ENCODE data around the gene LNP1. TPM values are rescaled to one million over a fixed set of nuclear protein-coding genes. Genes with fewer than 3 reads are reported as not detected.
A peak's percentile ranks its signal among the peaks of the same experiment; 100 is the strongest.
"Not testable (repeated sequence)": the region's sequence is repeated elsewhere in the genome, so short reads cannot be mapped to it uniquely, and the experiment has no call there.

Gene LNP1
- polyA plus RNA-seq (0.19 to 0.95 TPM (median 0.64 TPM) in 3 replicates), polyA minus RNA-seq (0.23 to 0.90 TPM (median 0.53 TPM) in 3 replicates)
- polyA plus RNA-seq (2011; ENCODE audit: low read depth) = 0.20 TPM
- 0.45 and 0.62 TPM in 2 replicates for polyA plus RNA-seq (2011; cell fraction: cytosol; rRNA removed)
- polyA plus RNA-seq (2011; cell fraction: nucleus; rRNA removed) = 0.36 and 0.56 TPM in 2 replicates
- 0.51 and 1.0 TPM in 2 replicates for polyA plus RNA-seq (2012; ENCODE audit: low replicate concordance)
- not detected for polyA minus RNA-seq (2011; cell fraction: cytosol; rRNA and poly(A)+ RNA removed)
- 0.31 TPM in 1 of 2 replicates, not detected in the other for polyA minus RNA-seq (2011; cell fraction: nucleus; rRNA and poly(A)+ RNA removed)

DNA sequence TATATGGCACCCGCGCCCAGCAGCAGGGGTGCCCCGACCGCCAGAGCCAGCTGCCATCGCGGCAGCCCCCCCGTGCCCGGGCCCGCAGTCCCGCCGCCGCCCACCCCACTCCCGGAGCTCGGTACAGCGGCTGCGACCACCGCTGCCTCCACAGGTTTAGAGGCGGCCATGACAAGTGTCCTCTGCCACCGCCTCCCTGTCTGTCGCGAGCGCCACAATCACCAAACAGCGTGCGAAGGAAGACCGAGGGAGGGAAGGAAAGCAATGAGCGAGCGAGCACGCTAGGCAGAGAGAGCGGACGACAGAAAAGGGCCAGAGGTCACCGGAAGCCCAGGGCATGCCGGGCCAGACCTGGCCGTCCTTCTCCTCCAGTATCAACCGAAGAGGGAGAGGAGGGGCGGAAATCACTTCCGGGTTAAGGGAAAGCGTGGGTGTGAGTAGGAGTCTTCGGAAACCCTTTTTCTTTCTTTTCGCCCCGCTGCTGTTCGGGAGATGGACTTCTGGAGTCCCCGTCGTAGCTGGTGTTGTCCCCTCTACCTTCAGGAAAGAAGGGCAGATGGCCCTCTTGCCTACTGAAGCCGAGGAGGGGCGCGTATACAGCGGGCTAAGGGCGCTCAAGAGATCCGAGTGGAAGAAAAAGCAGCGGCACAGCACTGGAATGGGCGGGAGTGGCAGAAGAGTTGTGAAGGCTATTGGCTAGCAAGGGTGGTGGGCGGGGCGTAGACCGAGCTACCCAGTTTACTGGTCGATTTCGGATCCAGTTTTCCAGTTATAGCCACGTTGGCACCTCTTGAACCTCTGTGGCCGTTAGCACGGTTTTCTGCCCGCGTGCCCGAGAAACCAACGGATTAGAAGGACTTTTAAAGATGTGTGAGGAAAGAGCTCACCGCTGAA, at the start of gene LNP1, which contains the start of gene TOMM70:
Gene LNP1 (plus strand): TSS at position 760 of the 894 bp plus-strand sequence. CDS start 28,191 bp downstream, outside the sequence.
Gene TOMM70 (minus strand): TSS at position 310 of the 894 bp plus-strand sequence. CDS start 140 bp downstream, at position 170.
- DNase-seq (ENCODE audit: low read depth, low spot score) (peak; percentile 67), FAIRE-seq (peak; percentile 73)
- Histone ChIP-seq H3K9ac (ENCODE audit: control insufficient read depth, extremely low read depth, insufficient read depth, low read length) (peak within 1 kb of the TSS; percentile 89), H3K4me1 (ENCODE audit: control insufficient read depth, extremely low read depth, insufficient read depth, low read length) (peaks cover 18% of the 10 kb centered on the region), H3K79me2 (ENCODE audit: control insufficient read depth, insufficient read depth, low read length) (peaks cover 48% of the 10 kb centered on the region), H4K20me1 (ENCODE audit: control insufficient read depth, extremely low read depth, insufficient read depth, low read length) (peaks cover 4% of the 10 kb centered on the region), H3K36me3 (ENCODE audit: control insufficient read depth in 2 of 2, extremely low read depth in 1 of 2, insufficient read depth in 2 of 2, low read length in 2 of 2) (peaks cover 0 to 2% of the 10 kb centered on the region in 2 experiments), H3K9me1 (ENCODE audit: control insufficient read depth, extremely low read depth, insufficient read depth, low read length) (no peaks in the 10 kb centered on the region), H3K27me3 (ENCODE audit: control insufficient read depth, extremely low read depth, insufficient read depth, low read length) (no peaks in the 10 kb centered on the region), H3K27ac (ENCODE audit: control insufficient read depth, insufficient read depth, low read length) (peak within 1 kb of the TSS; percentile 92), H3K4me2 (ENCODE audit: control insufficient read depth, extremely low read depth, insufficient read depth, low read depth, low read length) (peak within 1 kb of the TSS; percentile 75), H2AFZ (ENCODE audit: control insufficient read depth, low read length) (peak within 1 kb of the TSS; percentile 90), H3K9me3 (ENCODE audit: control insufficient read depth, low read depth, low read length) (no peaks in the 10 kb centered on the region), H3K4me3 (ENCODE audit: control insufficient read depth in 2 of 3, extremely low read depth in 1 of 3, insufficient read depth in 2 of 3, low read depth in 1 of 3, low read length in 3 of 3) (peak within 1 kb of the TSS; percentile 73 to 83 (median 81))
- TF ChIP-seq, protein P1, sequence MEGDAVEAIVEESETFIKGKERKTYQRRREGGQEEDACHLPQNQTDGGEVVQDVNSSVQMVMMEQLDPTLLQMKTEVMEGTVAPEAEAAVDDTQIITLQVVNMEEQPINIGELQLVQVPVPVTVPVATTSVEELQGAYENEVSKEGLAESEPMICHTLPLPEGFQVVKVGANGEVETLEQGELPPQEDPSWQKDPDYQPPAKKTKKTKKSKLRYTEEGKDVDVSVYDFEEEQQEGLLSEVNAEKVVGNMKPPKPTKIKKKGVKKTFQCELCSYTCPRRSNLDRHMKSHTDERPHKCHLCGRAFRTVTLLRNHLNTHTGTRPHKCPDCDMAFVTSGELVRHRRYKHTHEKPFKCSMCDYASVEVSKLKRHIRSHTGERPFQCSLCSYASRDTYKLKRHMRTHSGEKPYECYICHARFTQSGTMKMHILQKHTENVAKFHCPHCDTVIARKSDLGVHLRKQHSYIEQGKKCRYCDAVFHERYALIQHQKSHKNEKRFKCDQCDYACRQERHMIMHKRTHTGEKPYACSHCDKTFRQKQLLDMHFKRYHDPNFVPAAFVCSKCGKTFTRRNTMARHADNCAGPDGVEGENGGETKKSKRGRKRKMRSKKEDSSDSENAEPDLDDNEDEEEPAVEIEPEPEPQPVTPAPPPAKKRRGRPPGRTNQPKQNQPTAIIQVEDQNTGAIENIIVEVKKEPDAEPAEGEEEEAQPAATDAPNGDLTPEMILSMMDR (optimal IDR thresholded peaks at IDR 0.05 in 1 of 3, IDR thresholded peaks at IDR 0.05 in 1 of 3, conservative IDR thresholded peaks at IDR 0.05 in 1 of 3; ENCODE audit: extremely low read depth in 1 of 3, insufficient read depth in 2 of 3, low read length in 3 of 3) = no peak
- no peak for TF ChIP-seq EZH2 (IDR thresholded peaks at IDR 0.05; ENCODE audit: low read length)
- dilution Hi-C loops (cut with MboI; ENCODE audit: extremely low pct_ligation_motif_present, low sequenced_read_pairs) = no loop called here

- peaks cover 25 to 40% of the 10 kb centered on the region in 2 experiments for H3K36me3 ChIP-seq (ENCODE audit: control insufficient read depth in 2 of 2, extremely low read depth in 1 of 2, insufficient read depth in 2 of 2, low read length in 2 of 2)
- dilution Hi-C loops (cut with MboI; ENCODE audit: extremely low pct_ligation_motif_present, low sequenced_read_pairs) = not testable (repeated sequence)
Measured at GRCh38 chr3:100351770-100352169, 49.6 kb upstream of the LNP1 start.

More at GRCh38 chr3:100351770-100352169, 49.6 kb upstream of the LNP1 start:
- H2AFZ ChIP-seq (ENCODE audit: control insufficient read depth, low read length); H3K9ac ChIP-seq (ENCODE audit: control insufficient read depth, extremely low read depth, insufficient read depth, low read length); H3K4me1 ChIP-seq (ENCODE audit: control insufficient read depth, extremely low read depth, insufficient read depth, low read length); H3K9me3 ChIP-seq (ENCODE audit: control insufficient read depth, low read depth, low read length); H3K27me3 ChIP-seq (ENCODE audit: control insufficient read depth, extremely low read depth, insufficient read depth, low read length); H3K4me3 ChIP-seq (ENCODE audit: control insufficient read depth in 2 of 3, extremely low read depth in 1 of 3, insufficient read depth in 2 of 3, low read depth in 1 of 3, low read length in 3 of 3); H3K27ac ChIP-seq (ENCODE audit: control insufficient read depth, insufficient read depth, low read length); H3K4me2 ChIP-seq (ENCODE audit: control insufficient read depth, extremely low read depth, insufficient read depth, low read depth, low read length); H3K79me2 ChIP-seq (ENCODE audit: control insufficient read depth, insufficient read depth, low read length); FAIRE-seq; H3K9me1 ChIP-seq (ENCODE audit: control insufficient read depth, extremely low read depth, insufficient read depth, low read length); DNase-seq (ENCODE audit: low read depth, low spot score); H4K20me1 ChIP-seq (ENCODE audit: control insufficient read depth, extremely low read depth, insufficient read depth, low read length): not testable (repeated sequence)

Measured in keratinocyte (primary cell).